H1 (cell line): ENCODE results near the gene FOXF2. TPM values are rescaled to one million over a fixed set of nuclear protein-coding genes. Genes with fewer than 3 reads are reported as not detected.

ENCODE experiments used
- CTCF ChIA-PET: fragments of 300-600 bp; sonication (Branson Sonifier 250); formaldehyde crosslinking; loops from one replicate; lab custom pipeline; 2021; ENCODE audit not compliant: partially characterized antibody; lab: Charles Lee
- POLR2A ChIA-PET: fragments of 300-600 bp; sonication (Branson Sonifier 250); formaldehyde crosslinking; loops from one replicate; lab custom pipeline; 2021; ENCODE audit warnings: inconsistent platforms; ENCODE audit not compliant: partially characterized antibody; lab: Charles Lee
- DNase-seq, 2 experiments: peaks; one replicate each; pipeline versions ENCODE4 v3.0.0 to v3.0.0-alpha.2; 2010 to 2022; ENCODE audit warnings: low spot score in 2 of 2, low read depth in 1 of 2, mixed read lengths in 1 of 2
- FAIRE-seq: peaks from 2 replicates; lab custom pipeline; 2011; peaks lifted over from hg19 to GRCh38; lab: Jason Lieb, UNC
- H2AFZ ChIP-seq: 2 replicates; pipeline ENCODE4 v1.8.1; 2012; ENCODE audit warnings: low read length, inconsistent platforms
- H2AK5ac ChIP-seq: 2 replicates; pipeline ENCODE4 v1.6.1; 2013; ENCODE audit warnings: low read depth, low read length
- H2BK120ac ChIP-seq: replicated peaks from 2 replicates; pipeline ENCODE3; 2013; ENCODE audit warnings: low read depth, low read length, inconsistent platforms
- H2BK12ac ChIP-seq: 2 replicates; pipeline ENCODE4 v1.6.1; 2013; ENCODE audit warnings: low read depth, low read length
- H2BK15ac ChIP-seq: 2 replicates; pipeline ENCODE4 v1.6.1; 2013; ENCODE audit warnings: low read length
- H2BK20ac ChIP-seq: 2 replicates; pipeline ENCODE4 v1.6.1; 2013; ENCODE audit warnings: low read length
- H2BK5ac ChIP-seq: 2 replicates; pipeline ENCODE4 v1.6.1; 2013; ENCODE audit warnings: low read depth, low read length
- H3K14ac ChIP-seq: 2 replicates; pipeline ENCODE4 v1.6.1; 2013; ENCODE audit warnings: inconsistent platforms; ENCODE audit not compliant: insufficient read length
- H3K18ac ChIP-seq: 2 replicates; pipeline ENCODE4 v1.6.1; 2013; ENCODE audit warnings: low read length; ENCODE audit errors: extremely low read depth
- H3K23ac ChIP-seq: 2 replicates; pipeline ENCODE4 v1.6.1; 2013; ENCODE audit warnings: inconsistent platforms; ENCODE audit not compliant: insufficient read length
- H3K23me2 ChIP-seq: 2 replicates; pipeline ENCODE4 v1.6.1; 2013; ENCODE audit warnings: low read depth, low read length
- H3K27ac ChIP-seq: 2 replicates; pipeline ENCODE4 v1.6.1; 2011; ENCODE audit warnings: low read depth, low read length, inconsistent platforms
- H3K27me3 ChIP-seq, 4 experiments: replicated peaks in 1 of 4; 1 replicate in 1 of 4; 2 replicates in 3 of 4; pipeline versions ENCODE4 v1.6.1 to v1.8.1; 2011 to 2013; ENCODE audit warnings: low read length in 3 of 4, mild to moderate bottlenecking in 3 of 4, inconsistent platforms in 2 of 4, mixed read lengths in 2 of 4, moderate library complexity in 1 of 4; ENCODE audit not compliant: control insufficient read depth in 3 of 4, insufficient read depth in 3 of 4; ENCODE audit errors: extremely low read depth in 1 of 4
- H3K36me3 ChIP-seq, 4 experiments: 2 replicates each; pipeline versions ENCODE4 v1.6.1 to v1.8.1; 2011 to 2013; ENCODE audit warnings: mild to moderate bottlenecking in 4 of 4, low read length in 3 of 4, moderate library complexity in 2 of 4, control low read depth in 1 of 4, inconsistent platforms in 1 of 4; ENCODE audit not compliant: insufficient read depth in 4 of 4, control insufficient read depth in 2 of 4
- H3K4ac ChIP-seq: replicated peaks from 2 replicates; pipeline ENCODE3; 2013; ENCODE audit warnings: low read length, low read depth, mixed read lengths, inconsistent platforms; ENCODE audit not compliant: insufficient read length
- H3K4me1 ChIP-seq, 4 experiments: replicated peaks in 1 of 4; 1 replicate in 1 of 4; 2 replicates in 3 of 4; pipeline versions ENCODE4 v1.6.1 to v1.8.1; 2011 to 2013; ENCODE audit warnings: low read length in 3 of 4, inconsistent platforms in 2 of 4, mixed read lengths in 1 of 4; ENCODE audit not compliant: insufficient read depth in 4 of 4, control insufficient read depth in 3 of 4
- H3K4me2 ChIP-seq, 2 experiments: 2 replicates each; pipeline versions ENCODE4 v1.6.1 to v1.8.1; 2011 to 2013; ENCODE audit warnings: low read depth in 2 of 2, low read length in 2 of 2, control low read depth in 1 of 2, inconsistent platforms in 1 of 2, mild to moderate bottlenecking in 1 of 2; ENCODE audit not compliant: insufficient read depth in 1 of 2
- H3K4me3 ChIP-seq, 4 experiments: fragments of 200-600, 300-600 bp in 1 of 4; sonication (generic), shearing (Covaris generic), sonication (Bioruptor Twin) in 1 of 4; 2 replicates each; pipeline versions ENCODE4 v1.5.1 to v1.8.1; 2011 to 2016; ENCODE audit warnings: low read length in 4 of 4, low read depth in 3 of 4, control low read depth in 2 of 4, inconsistent platforms in 2 of 4, mild to moderate bottlenecking in 2 of 4, mixed read lengths in 1 of 4, moderate library complexity in 1 of 4; ENCODE audit not compliant: insufficient read depth in 2 of 4; ENCODE audit errors: extremely low read depth in 1 of 4
- H3K56ac ChIP-seq: replicated peaks from 2 replicates; pipeline ENCODE3; 2013; ENCODE audit warnings: low read depth, mild to moderate bottlenecking, mixed read lengths, low read length, inconsistent platforms; ENCODE audit not compliant: insufficient read length
- H3K79me1 ChIP-seq: 2 replicates; pipeline ENCODE4 v1.6.1; 2013; ENCODE audit warnings: low read depth, low read length, control low read depth
- H3K79me2 ChIP-seq, 2 experiments: 2 replicates each; pipeline versions ENCODE4 v1.6.1 to v1.8.1; 2012 to 2013; ENCODE audit warnings: low read length in 2 of 2, mild to moderate bottlenecking in 2 of 2, inconsistent platforms in 1 of 2; ENCODE audit not compliant: insufficient read depth in 2 of 2, control insufficient read depth in 1 of 2
- H3K9ac ChIP-seq, 4 experiments: replicated peaks in 1 of 4; 1 replicate in 1 of 4; 2 replicates in 3 of 4; pipeline versions ENCODE4 v1.6.1 to v1.8.1; 2011 to 2013; ENCODE audit warnings: low read depth in 3 of 4, low read length in 3 of 4, control low read depth in 2 of 4, mild to moderate bottlenecking in 2 of 4, moderate library complexity in 2 of 4, inconsistent platforms in 1 of 4; ENCODE audit errors: extremely low read depth in 1 of 4
- H3K9me3 ChIP-seq, 2 experiments: 2 replicates each; pipeline versions ENCODE4 v1.6.1 to v1.8.1; 2012 to 2013; ENCODE audit warnings: mild to moderate bottlenecking in 2 of 2, moderate library complexity in 2 of 2, control low read depth in 1 of 2, inconsistent platforms in 1 of 2, low read depth in 1 of 2, low read length in 1 of 2, mixed read lengths in 1 of 2; ENCODE audit not compliant: insufficient read depth in 2 of 2
- H4K20me1 ChIP-seq, 2 experiments: replicated peaks in 1 of 2; 2 replicates each; pipeline versions ENCODE3 to v1.8.1; 2011 to 2013; ENCODE audit warnings: inconsistent platforms in 2 of 2, low read length in 2 of 2, mild to moderate bottlenecking in 1 of 2; ENCODE audit not compliant: insufficient read depth in 2 of 2, control insufficient read depth in 1 of 2
- H4K5ac ChIP-seq: 2 replicates; pipeline ENCODE4 v1.6.1; 2013; ENCODE audit warnings: low read length, low read depth, mixed read lengths, inconsistent platforms; ENCODE audit not compliant: insufficient read length
- H4K8ac ChIP-seq: 2 replicates; pipeline ENCODE4 v1.8.0; 2013; ENCODE audit warnings: mild to moderate bottlenecking, moderate library complexity, low read length, inconsistent platforms; ENCODE audit not compliant: insufficient read depth; ENCODE audit errors: extremely low read depth
- H4K91ac ChIP-seq: replicated peaks from 2 replicates; pipeline ENCODE3; 2013; ENCODE audit warnings: low read length, mixed read lengths, inconsistent platforms; ENCODE audit not compliant: insufficient read length
- CBX5 ChIP-seq: fragments of 300-800, 300-1000 bp; sonication (generic); IDR thresholded peaks from 2 replicates; pipeline ENCODE4 v1.7.1; 2016; ENCODE audit warnings: antibody characterized with exemption, low read length, low read depth
- HDAC6 ChIP-seq: IDR thresholded peaks from one replicate; pipeline ENCODE4 v1.7.1; 2012; ENCODE audit warnings: low read depth, mild to moderate bottlenecking, inconsistent platforms, low read length, moderate library complexity
- NANOG ChIP-seq: IDR thresholded peaks from 2 replicates; pipeline ENCODE4 v1.6.1; 2011; ENCODE audit warnings: low read length, low read depth, mild to moderate bottlenecking, inconsistent platforms; ENCODE audit not compliant: insufficient read depth, poor library complexity, severe bottlenecking
- SRF ChIP-seq: IDR thresholded peaks from 2 replicates; pipeline ENCODE4 v1.6.1; 2011; ENCODE audit warnings: mild to moderate bottlenecking, low read depth, low read length, moderate library complexity
- TCF12 ChIP-seq: IDR thresholded peaks from 2 replicates; pipeline ENCODE4 v1.6.1; 2011; ENCODE audit warnings: low read depth, mild to moderate bottlenecking, low read length
- WGBS, 2 experiments: shearing (Covaris generic) in 1 of 2; methylation state at CpG; one replicate each; pipeline versions ENCODE4 v1.1.6 to v1.1.7; 2013 to 2015; ENCODE audit warnings: low lambda C conversion rate in 2 of 2, mixed read lengths in 2 of 2, inconsistent platforms in 1 of 2, low coverage in 1 of 2, missing lambda C conversion rate in 1 of 2; ENCODE audit not compliant: insufficient replicate concordance in 2 of 2, insufficient coverage in 1 of 2, insufficient read length in 1 of 2; ENCODE audit errors: extremely low coverage in 1 of 2, missing lambda C conversion rate in 1 of 2; 5-methylcytosine and 5-hydroxymethylcytosine counted together
- polyA plus RNA-seq, 7 experiments: library from polyadenylated mRNA; depleted of rRNA in 3 of 7; stranded (reverse) in 5 of 7; unstranded in 2 of 7; fragments of >200 nt in 5 of 7; fragments of 200-250 nt in 2 of 7; gene quantifications; 1 replicate in 5 of 7; 2 replicates in 1 of 7; 4 replicates in 1 of 7; pipeline versions ENCODE4 v1.2.1 to v1.2.3, GENCODE V29; 2011 to 2013; ENCODE audit warnings: missing spikeins in 2 of 7, mixed read lengths in 2 of 7
- total RNA-seq: library from RNA; stranded (reverse); fragmentation: NEBNext Ultra II Directional; extraction: Animal tissue kit (Norgen Biotek cat#: 25700); gene quantifications from 2 replicates; pipeline ENCODE4 v1.2.1, GENCODE V29; 2021
- TF ChIP-seq, protein P1 (sequence below): IDR thresholded peaks from 2 replicates; pipeline ENCODE4 v1.6.1; 2012; ENCODE audit warnings: inconsistent platforms

Gene FOXF2
- total and polyA plus RNA-seq, 2 of the 8 experiments (the other 6 are each of a cell fraction or from before 2014, with no cell fraction given) = 0.05 TPM; not detected in 1

- DNase-seq (no peak), FAIRE-seq (no peak)
- Histone ChIP-seq H2BK5ac (no peak overlapping the region), H3K14ac (no peak overlapping the region), H3K79me1 (no peaks in the 10 kb centered on the region), H4K20me1 (no peaks in the 10 kb centered on the region), H2BK15ac (no peak overlapping the region), H3K56ac (no peak overlapping the region), H2BK120ac (no peak overlapping the region), H3K4me3 (no peak overlapping the region)
- CTCF ChIA-PET = interaction anchor here (0.7 to 3.7 kb wide), 22 partner anchors 10 to 813 kb away, joined by 3 to 56 read pairs (median 4); no protein-coding TSS in a partner anchor
- TF ChIP-seq NANOG (no peak), TCF12 (no peak), CBX5 (no peak), SRF (no peak), HDAC6 (no peak)
- TF ChIP-seq, protein P1, sequence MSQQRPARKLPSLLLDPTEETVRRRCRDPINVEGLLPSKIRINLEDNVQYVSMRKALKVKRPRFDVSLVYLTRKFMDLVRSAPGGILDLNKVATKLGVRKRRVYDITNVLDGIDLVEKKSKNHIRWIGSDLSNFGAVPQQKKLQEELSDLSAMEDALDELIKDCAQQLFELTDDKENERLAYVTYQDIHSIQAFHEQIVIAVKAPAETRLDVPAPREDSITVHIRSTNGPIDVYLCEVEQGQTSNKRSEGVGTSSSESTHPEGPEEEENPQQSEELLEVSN = no peak
- TF ChIP-seq, all 59 proteins: peak for 0
- Histone ChIP-seq H3K23me2 (no peaks in the 10 kb centered on the region), H2AK5ac (no peak overlapping the region), H2BK12ac (no peak overlapping the region), H4K91ac (no peak overlapping the region), H3K27ac (no peak overlapping the region), H3K36me3 (no peaks in the 10 kb centered on the region), H2AFZ (no peak overlapping the region), H4K8ac (no peak overlapping the region), H2BK20ac (no peak overlapping the region), H3K23ac (no peak overlapping the region), H3K79me2 (no peaks in the 10 kb centered on the region), H3K9me3 (peaks cover 0 to 10% of the 10 kb centered on the region in 2 experiments; a peak in 1 of 4 replicates), H3K4me2 (no peak overlapping the region), H3K27me3 (no peaks in the 10 kb centered on the region; a peak in 3 of 7 replicates), H4K5ac (no peak overlapping the region), H3K4ac (no peak overlapping the region), H3K9ac (no peak overlapping the region), H3K4me1 (peaks cover 0 to 3% (median 1%) of the 10 kb centered on the region in 4 experiments; a peak in 3 of 7 replicates), H3K18ac (no peak overlapping the region)
- WGBS, 2 experiments = 89% methylated on average over 6 of the region's 6 CpGs; no CpG with 5 or more reads in 1 of the 2 experiments
- POLR2A ChIA-PET = interaction anchor here (1.4 kb wide), 1 partner anchor 36 kb away, joined by 6 read pairs; no protein-coding TSS in a partner anchor
Measured at GRCh38 chr6:1435806-1436205, 46.4 kb downstream of the FOXF2 start.
